Neural crest cell (in vitro differentiated cells): Measurements from ENCODE around the gene RARS2. TPM values are rescaled to one million over a fixed set of nuclear protein-coding genes. Genes with fewer than 3 reads are reported as not detected.

Experiments
- DNase-seq: peaks from one replicate; pipeline ENCODE4 v3.0.0; 2021; ENCODE audit warnings: low read depth, mixed read lengths, low spot score
- H3K27ac Mint-ChIP-seq: one replicate; pipeline ENCODE4 v1.8.0; 2021; ENCODE audit warnings: mild to moderate bottlenecking, mixed read lengths; ENCODE audit not compliant: unreplicated experiment
- H3K27me3 Mint-ChIP-seq: 2 replicates; pipeline ENCODE4 v1.8.0; 2021; ENCODE audit warnings: low read depth, mild to moderate bottlenecking, mixed read lengths
- H3K36me3 Mint-ChIP-seq: 2 replicates; pipeline ENCODE4 v1.8.0; 2021; ENCODE audit warnings: low read depth, mild to moderate bottlenecking, mixed read lengths
- H3K4me1 Mint-ChIP-seq: 2 replicates; pipeline ENCODE4 v1.8.0; 2021; ENCODE audit warnings: mixed read lengths
- H3K4me3 Mint-ChIP-seq: one replicate; pipeline ENCODE4 v1.8.0; 2021; ENCODE audit warnings: mild to moderate bottlenecking, mixed read lengths
- H3K9me3 Mint-ChIP-seq: 2 replicates; pipeline ENCODE4 v1.8.0; 2021; ENCODE audit warnings: mixed read lengths
- total RNA-seq: library from RNA; stranded (reverse); gene quantifications from 2 replicates; pipeline ENCODE4 v1.2.1, GENCODE V29; 2021
- TF ChIP-seq, protein P1 (sequence below): fragments of 200-600 bp; sonication (generic); conservative IDR thresholded peaks from 2 replicates; pipeline ENCODE4 v1.5.0; 2021; ENCODE audit warnings: antibody characterized with exemption, mild to moderate bottlenecking

Gene RARS2
- total RNA-seq, 1 donor from 2014 or later = 39.5 TPM

GRCh38 chr6:87555506-87555905 is 34.3 kb downstream of the RARS2 start:
- no peaks in the 10 kb centered on the region for H3K27me3 Mint-ChIP-seq
- no peak overlapping the region for H3K4me3 Mint-ChIP-seq
- no peaks in the 10 kb centered on the region for H3K4me1 Mint-ChIP-seq
- H3K9me3 Mint-ChIP-seq = no peaks in the 10 kb centered on the region
- H3K36me3 Mint-ChIP-seq = peaks cover 9% of the 10 kb centered on the region
- no peak overlapping the region for H3K27ac Mint-ChIP-seq
- TF ChIP-seq, protein P1, sequence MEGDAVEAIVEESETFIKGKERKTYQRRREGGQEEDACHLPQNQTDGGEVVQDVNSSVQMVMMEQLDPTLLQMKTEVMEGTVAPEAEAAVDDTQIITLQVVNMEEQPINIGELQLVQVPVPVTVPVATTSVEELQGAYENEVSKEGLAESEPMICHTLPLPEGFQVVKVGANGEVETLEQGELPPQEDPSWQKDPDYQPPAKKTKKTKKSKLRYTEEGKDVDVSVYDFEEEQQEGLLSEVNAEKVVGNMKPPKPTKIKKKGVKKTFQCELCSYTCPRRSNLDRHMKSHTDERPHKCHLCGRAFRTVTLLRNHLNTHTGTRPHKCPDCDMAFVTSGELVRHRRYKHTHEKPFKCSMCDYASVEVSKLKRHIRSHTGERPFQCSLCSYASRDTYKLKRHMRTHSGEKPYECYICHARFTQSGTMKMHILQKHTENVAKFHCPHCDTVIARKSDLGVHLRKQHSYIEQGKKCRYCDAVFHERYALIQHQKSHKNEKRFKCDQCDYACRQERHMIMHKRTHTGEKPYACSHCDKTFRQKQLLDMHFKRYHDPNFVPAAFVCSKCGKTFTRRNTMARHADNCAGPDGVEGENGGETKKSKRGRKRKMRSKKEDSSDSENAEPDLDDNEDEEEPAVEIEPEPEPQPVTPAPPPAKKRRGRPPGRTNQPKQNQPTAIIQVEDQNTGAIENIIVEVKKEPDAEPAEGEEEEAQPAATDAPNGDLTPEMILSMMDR = no peak
- no peak for DNase-seq

- H3K4me1 Mint-ChIP-seq = no peaks in the 10 kb centered on the region
- no peaks in the 10 kb centered on the region for H3K9me3 Mint-ChIP-seq
- no peaks in the 10 kb centered on the region for H3K27me3 Mint-ChIP-seq
- H3K27ac Mint-ChIP-seq = peak overlapping the region; percentile 92
- peaks cover 8% of the 10 kb centered on the region for H3K36me3 Mint-ChIP-seq
- no peak overlapping the region for H3K4me3 Mint-ChIP-seq
- no peak for DNase-seq
- TF ChIP-seq, protein P1 = no peak
Observed at GRCh38 chr6:87553159-87553765, 36.5 kb downstream of the RARS2 start.

DNA sequence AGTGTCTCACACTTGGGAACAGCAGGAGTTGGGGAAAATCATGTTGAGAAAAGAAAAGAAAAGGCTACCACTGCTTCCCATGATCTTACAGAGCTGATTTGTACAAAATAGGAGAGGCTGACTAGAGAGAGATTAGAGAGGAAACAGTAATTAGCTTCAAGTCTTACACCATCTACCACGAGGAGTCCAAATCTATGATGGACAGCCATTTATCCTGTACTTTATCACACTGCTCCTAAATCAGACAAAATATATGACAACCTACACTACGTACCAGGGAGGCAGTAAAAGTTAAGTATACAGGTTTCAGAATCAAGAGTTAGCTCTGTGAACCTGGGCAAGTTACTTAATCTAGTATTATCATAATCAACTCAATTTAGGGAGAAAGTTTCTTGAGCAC is 38.0 kb downstream of the RARS2 start:
- Mint-ChIP-seq H3K9me3 (no peaks in the 10 kb centered on the region), H3K4me1 (no peaks in the 10 kb centered on the region), H3K36me3 (peaks cover 5% of the 10 kb centered on the region), H3K27ac (peak overlapping the region; percentile 8), H3K27me3 (no peaks in the 10 kb centered on the region), H3K4me3 (no peak overlapping the region)
- TF ChIP-seq, protein P1 = no peak
- no peak for DNase-seq

DNA sequence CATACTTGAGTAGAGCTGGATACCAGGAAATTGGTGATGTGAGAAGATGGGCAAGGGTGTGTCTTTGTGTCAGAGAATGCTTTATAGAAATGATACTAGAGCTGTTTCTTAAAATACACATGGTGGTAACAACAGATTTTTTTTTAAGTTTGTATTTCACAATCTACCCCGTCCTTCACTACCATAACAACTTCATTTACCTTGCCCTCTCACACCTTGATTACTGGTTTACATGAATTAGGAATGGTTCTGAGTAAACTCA is 45.4 kb downstream of the RARS2 start:
- DNase-seq = no peak
- H3K36me3 Mint-ChIP-seq = peaks cover 13% of the 10 kb centered on the region
- TF ChIP-seq, protein P1 = no peak

DNA sequence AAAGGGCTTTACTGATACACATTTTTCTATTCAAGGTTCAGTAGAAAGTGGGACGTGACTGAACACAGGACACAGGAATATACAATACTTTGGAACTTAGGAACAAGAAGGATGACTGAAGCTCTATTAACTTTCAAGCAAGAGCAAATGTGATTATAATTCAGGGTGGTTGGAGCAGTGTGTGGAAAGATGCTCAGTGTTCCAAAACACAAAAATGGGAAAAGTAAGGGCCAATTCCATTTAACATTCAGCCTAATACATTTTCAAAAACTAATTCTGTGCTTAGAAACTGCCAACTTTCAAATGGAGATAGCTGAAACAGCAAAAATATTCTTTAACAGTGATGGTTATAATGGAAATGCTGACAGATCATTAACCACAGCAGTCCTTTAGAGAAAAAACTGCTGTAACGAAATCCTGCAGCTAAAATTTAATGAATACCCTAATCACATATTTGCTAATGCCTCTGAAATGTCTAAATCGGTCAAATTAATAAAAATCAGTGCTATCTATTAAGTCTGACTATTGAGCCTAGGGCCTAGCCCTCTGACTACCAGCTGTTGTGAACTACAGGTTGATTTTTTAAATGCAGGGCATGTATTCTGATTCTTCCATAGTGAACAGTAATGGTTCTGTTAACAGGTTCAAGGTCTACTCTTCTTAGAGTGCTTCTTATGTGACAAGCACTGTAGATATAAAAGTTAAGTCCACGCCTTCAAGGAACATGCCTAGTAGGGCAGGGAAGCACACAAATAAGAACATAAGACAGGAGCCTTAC is 45.9 kb downstream of the RARS2 start:
- Mint-ChIP-seq H3K9me3 (peaks cover 6% of the 10 kb centered on the region), H3K4me3 (no peak overlapping the region), H3K27ac (no peak overlapping the region), H3K36me3 (peaks cover 16% of the 10 kb centered on the region), H3K4me1 (no peaks in the 10 kb centered on the region), H3K27me3 (no peaks in the 10 kb centered on the region)
- no peak for DNase-seq
- TF ChIP-seq, protein P1 = no peak

More for the DNA sequence above, 45.4 kb downstream of the RARS2 start:
- Mint-ChIP-seq H3K4me3 (no peak overlapping the region), H3K4me1 (no peaks in the 10 kb centered on the region), H3K27me3 (no peaks in the 10 kb centered on the region), H3K27ac (no peak overlapping the region), H3K9me3 (peaks cover 4% of the 10 kb centered on the region)
